HL-60 (cell line): ENCODE data around the gene RMND5B.

Source experiments
- CTCF ChIP-seq: IDR thresholded peaks from one replicate; pipeline ENCODE4 v1.5.1; 2011; ENCODE audit warnings: low read length, control low read depth, inconsistent platforms; ENCODE audit not compliant: insufficient read depth
- POLR2AphosphoS5 ChIP-seq: IDR thresholded peaks from 2 replicates; pipeline ENCODE4 v1.6.1; 2012; ENCODE audit warnings: low read depth
- REST ChIP-seq: IDR thresholded peaks from 2 replicates; pipeline ENCODE4 v1.6.1; 2012; ENCODE audit warnings: low read depth; ENCODE audit not compliant: insufficient replicate concordance
- SPI1 ChIP-seq: IDR thresholded peaks from 2 replicates; pipeline ENCODE4 v1.6.1; 2012; ENCODE audit warnings: low read depth, mild to moderate bottlenecking, borderline replicate concordance

GRCh38 chr5:178114325-178115135, 16.3 kb upstream of the RMND5B start:
- TF ChIP-seq CTCF (no peak), REST (no peak), SPI1 (no peak), POLR2AphosphoS5 (no peak)
